ENCODE results near the gene HASPIN. TPM values are rescaled to one million over a fixed set of nuclear protein-coding genes. Genes with fewer than 3 reads are reported as not detected.

The HASPIN gene
- total and polyA plus RNA-seq, 9 of the 15 experiments (the other 6 are each of a cell fraction or from before 2014, with no cell fraction given) = 0.81 to 13.5 (median 9.9) TPM

DNA sequence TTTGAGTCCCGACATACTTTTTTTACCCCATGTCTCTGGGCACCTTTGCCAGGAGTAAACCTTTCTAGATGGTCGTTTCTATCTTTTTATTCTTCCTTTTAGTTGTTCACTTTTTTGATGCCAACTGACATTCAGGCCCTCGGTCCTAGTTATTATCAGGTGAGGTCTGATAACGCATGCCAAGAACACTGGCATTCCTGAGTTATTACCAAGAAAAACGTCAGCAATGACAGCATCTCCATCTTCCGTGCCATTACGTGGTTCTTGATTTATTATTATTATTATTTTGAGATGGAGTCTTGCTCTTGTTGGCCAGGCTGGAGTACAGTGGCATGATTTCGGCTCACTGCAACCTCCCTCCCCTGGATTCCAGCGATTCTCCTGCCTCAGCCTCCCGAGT is 21.4 kb downstream of the HASPIN start:
- 23% methylated on average over 8 of the region's 10 CpGs for WGBS (ENCODE audit: insufficient coverage, low coverage, missing lambda C conversion rate)
- no TSS peak for BruUV-seq (replicated peaks)
- ATAC-seq = no peak

GRCh38 chr17:3747805-3748204 is 24.1 kb downstream of the HASPIN start:
- TF ChIP-seq GTF2B (IDR thresholded peaks at IDR 0.05; ENCODE audit: extremely low read depth, insufficient read length) (no peak), ZSCAN32 (CRISPR knock-in tag; IDR thresholded peaks at IDR 0.05) (no peak), KLF10 (CRISPR knock-in tag; IDR thresholded peaks at IDR 0.05) (no peak), CBX8 (IDR thresholded peaks at IDR 0.05; ENCODE audit: borderline replicate concordance, extremely low read depth, low read depth, low read length, poor library complexity, severe bottlenecking) (no peak), SMAD2 (IDR thresholded peaks at IDR 0.05; ENCODE audit: low read depth, low read length) (no peak), CREBBP (IDR thresholded peaks at IDR 0.05; ENCODE audit: low read depth, low read length) (no peak), MED1 (CRISPR knock-in tag; IDR thresholded peaks at IDR 0.05; ENCODE audit: borderline replicate concordance) (no peak)
- TF ChIP-seq, protein P1, sequence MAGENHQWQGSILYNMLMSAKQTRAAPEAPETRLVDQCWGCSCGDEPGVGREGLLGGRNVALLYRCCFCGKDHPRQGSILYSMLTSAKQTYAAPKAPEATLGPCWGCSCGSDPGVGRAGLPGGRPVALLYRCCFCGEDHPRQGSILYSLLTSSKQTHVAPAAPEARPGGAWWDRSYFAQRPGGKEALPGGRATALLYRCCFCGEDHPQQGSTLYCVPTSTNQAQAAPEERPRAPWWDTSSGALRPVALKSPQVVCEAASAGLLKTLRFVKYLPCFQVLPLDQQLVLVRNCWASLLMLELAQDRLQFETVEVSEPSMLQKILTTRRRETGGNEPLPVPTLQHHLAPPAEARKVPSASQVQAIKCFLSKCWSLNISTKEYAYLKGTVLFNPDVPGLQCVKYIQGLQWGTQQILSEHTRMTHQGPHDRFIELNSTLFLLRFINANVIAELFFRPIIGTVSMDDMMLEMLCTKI (IDR thresholded peaks at IDR 0.05; ENCODE audit: partially characterized antibody) = no peak
- H3K79me2 ChIP-seq (ENCODE audit: control insufficient read depth, insufficient read depth, low read length) = no peaks in the 10 kb centered on the region
- no peak overlapping the region for H3K4me2 ChIP-seq (ENCODE audit: insufficient read depth, low read length)
- WGBS (ENCODE audit: insufficient coverage, low coverage, missing lambda C conversion rate) = 59% methylated on average over 6 of the region's 9 CpGs
- no peaks in the 10 kb centered on the region for H3K9me3 ChIP-seq (replicated peaks; ENCODE audit: control insufficient read depth, insufficient read depth, low read depth, low read length)
- in situ Hi-C loops (cut with MboI) = no loop called here
- POLR2A ChIA-PET = interaction anchor here (1.2 kb wide), 1 partner anchor 9 kb away, joined by 3 read pairs; no protein-coding TSS in a partner anchor
- ATAC-seq (no peak), FAIRE-seq (no peak), DNase-seq (ENCODE audit: extremely low read depth in 1 of 4, low spot score in 3 of 4) (no peak)
- no peak overlapping the region for H2AFZ ChIP-seq (ENCODE audit: low read depth, low read length)
- H3K27me3 ChIP-seq (ENCODE audit: control insufficient read depth in 2 of 2, insufficient read depth in 2 of 2, low read length in 2 of 2) = peaks cover 9 to 44% of the 10 kb centered on the region in 2 experiments
- H3K36me3 ChIP-seq (ENCODE audit: control insufficient read depth, insufficient read depth, low read length) = no peaks in the 10 kb centered on the region
- H3K9ac ChIP-seq (ENCODE audit: insufficient read depth in 1 of 2, low read depth in 2 of 2, low read length in 2 of 2) = no peak overlapping the region
- BruUV-seq (replicated peaks) = no TSS peak
- no peak overlapping the region for H3K4me3 ChIP-seq
- peaks cover 0 to 6% of the 10 kb centered on the region in 2 experiments; a peak in 2 of 5 replicates for H3K4me1 ChIP-seq (replicated peaks in 1 of 2; ENCODE audit: control insufficient read depth in 2 of 2, insufficient read depth in 2 of 2, low read length in 2 of 2)
- no peaks in the 10 kb centered on the region for H3K9me1 ChIP-seq (ENCODE audit: control insufficient read depth, insufficient read depth, low read length)
- intact Hi-C loops (cut with micrococcal nuclease) = no loop called here
- CTCF ChIA-PET (ENCODE audit: low intra/inter-chr PET ratio) = no interaction called here
- H4K20me1 ChIP-seq (replicated peaks; ENCODE audit: control insufficient read depth, insufficient read depth, low read length) = no peaks in the 10 kb centered on the region
- no peak overlapping the region for H3K27ac ChIP-seq (ENCODE audit: extremely low read depth, low read depth, low read length)

More for the DNA sequence above, 21.4 kb downstream of the HASPIN start:
- no peak overlapping the region for H2AFZ ChIP-seq (ENCODE audit: low read depth, low read length)
- no peak overlapping the region for H3K27ac ChIP-seq (ENCODE audit: extremely low read depth, low read depth, low read length)
- POLR2A ChIA-PET = no interaction called here
- H3K4me3 ChIP-seq = no peak overlapping the region
- H3K9me3 ChIP-seq (replicated peaks; ENCODE audit: control insufficient read depth, insufficient read depth, low read depth, low read length) = no peaks in the 10 kb centered on the region
- no peak for TF ChIP-seq ZNF134 (CRISPR knock-in tag; conservative IDR thresholded peaks at IDR 0.05)
- TF ChIP-seq, protein P2, sequence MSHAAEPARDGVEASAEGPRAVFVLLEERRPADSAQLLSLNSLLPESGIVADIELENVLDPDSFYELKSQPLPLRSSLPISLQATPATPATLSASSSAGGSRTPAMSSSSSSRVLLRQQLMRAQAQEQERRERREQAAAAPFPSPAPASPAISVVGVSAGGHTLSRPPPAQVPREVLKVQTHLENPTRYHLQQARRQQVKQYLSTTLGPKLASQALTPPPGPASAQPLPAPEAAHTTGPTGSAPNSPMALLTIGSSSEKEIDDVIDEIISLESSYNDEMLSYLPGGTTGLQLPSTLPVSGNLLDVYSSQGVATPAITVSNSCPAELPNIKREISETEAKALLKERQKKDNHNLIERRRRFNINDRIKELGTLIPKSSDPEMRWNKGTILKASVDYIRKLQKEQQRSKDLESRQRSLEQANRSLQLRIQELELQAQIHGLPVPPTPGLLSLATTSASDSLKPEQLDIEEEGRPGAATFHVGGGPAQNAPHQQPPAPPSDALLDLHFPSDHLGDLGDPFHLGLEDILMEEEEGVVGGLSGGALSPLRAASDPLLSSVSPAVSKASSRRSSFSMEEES (CRISPR knock-in tag; IDR thresholded peaks at IDR 0.05) = no peak
- no peaks in the 10 kb centered on the region for H3K9me1 ChIP-seq (ENCODE audit: control insufficient read depth, insufficient read depth, low read length)
- H3K79me2 ChIP-seq (ENCODE audit: control insufficient read depth, insufficient read depth, low read length) = no peaks in the 10 kb centered on the region
- no peak overlapping the region for H3K9ac ChIP-seq (ENCODE audit: insufficient read depth in 1 of 2, low read depth in 2 of 2, low read length in 2 of 2)
- no peak for FAIRE-seq
- H3K27me3 ChIP-seq (ENCODE audit: control insufficient read depth in 2 of 2, insufficient read depth in 2 of 2, low read length in 2 of 2) = peaks cover 9 to 28% of the 10 kb centered on the region in 2 experiments
- intact Hi-C loops (cut with micrococcal nuclease) (no loop called here), in situ Hi-C loops (cut with MboI) (no loop called here)
- H3K4me1 ChIP-seq (replicated peaks in 1 of 2; ENCODE audit: control insufficient read depth in 2 of 2, insufficient read depth in 2 of 2, low read length in 2 of 2) = no peaks in the 10 kb centered on the region; a peak in 1 of 5 replicates
- no peak for DNase-seq (ENCODE audit: extremely low read depth in 1 of 4, low spot score in 3 of 4)
- no peak overlapping the region for H3K4me2 ChIP-seq (ENCODE audit: insufficient read depth, low read length)
- no peaks in the 10 kb centered on the region for H4K20me1 ChIP-seq (replicated peaks; ENCODE audit: control insufficient read depth, insufficient read depth, low read length)
- H3K36me3 ChIP-seq (ENCODE audit: control insufficient read depth, insufficient read depth, low read length) = no peaks in the 10 kb centered on the region
- CTCF ChIA-PET (ENCODE audit: low intra/inter-chr PET ratio) = no interaction called here
